Activated CD4-positive, alpha-beta T cell treated with anti-CD3 and anti-CD28 coated beads, Interleukin-2, amount 10 ng/mL, durations not matched to agents 7 days and 5 days (primary cell): ENCODE results near the gene SLC37A1. TPM values are rescaled to one million over a fixed set of nuclear protein-coding genes. Genes with fewer than 3 reads are reported as not detected.
A peak's percentile ranks its signal among the peaks of the same experiment; 100 is the strongest.

Source experiments
- CTCF ChIA-PET: fragments of 350-600 bp; sonication (Branson Sonifier 250); formaldehyde crosslinking; loops from one replicate; lab custom pipeline; 2021; ENCODE audit warnings: antibody characterized with exemption; lab: Charles Lee
- POLR2A ChIA-PET: fragments of 350-600 bp; sonication (Branson Sonifier 250); formaldehyde crosslinking; loops from one replicate; lab custom pipeline; 2021; ENCODE audit warnings: antibody characterized with exemption; lab: Charles Lee
- DNase-seq: peaks from one replicate; pipeline ENCODE4 v3.0.0-alpha.2; 2020
- H3K27ac Mint-ChIP-seq: one replicate; pipeline ENCODE4 v1.8.0; 2021; ENCODE audit warnings: mild to moderate bottlenecking, moderate library complexity, mixed read lengths
- H3K27me3 Mint-ChIP-seq: one replicate; pipeline ENCODE4 v1.8.0; 2021; ENCODE audit warnings: mixed read lengths
- H3K36me3 Mint-ChIP-seq: one replicate; pipeline ENCODE4 v1.8.0; 2021; ENCODE audit warnings: low read depth, mixed read lengths
- H3K4me1 Mint-ChIP-seq: one replicate; pipeline ENCODE4 v1.8.0; 2021; ENCODE audit warnings: mixed read lengths
- H3K4me3 Mint-ChIP-seq: one replicate; pipeline ENCODE4 v1.8.0; 2021; ENCODE audit warnings: mild to moderate bottlenecking, moderate library complexity, mixed read lengths
- H3K9me3 Mint-ChIP-seq: one replicate; pipeline ENCODE4 v1.8.0; 2021; ENCODE audit warnings: mixed read lengths
- total RNA-seq, 2 experiments: library from RNA; stranded (reverse); gene quantifications; one replicate each; pipeline ENCODE4 v1.2.3, GENCODE V29; 2021

Gene SLC37A1
- total RNA-seq, 2 experiments from 2014 or later: 19.2 to 20.2 TPM

- Mint-ChIP-seq H3K4me1 (peaks cover 29% of the 10 kb centered on the region), H3K36me3 (peaks cover 36% of the 10 kb centered on the region), H3K27me3 (peaks cover 3% of the 10 kb centered on the region), H3K27ac (no peak overlapping the region), H3K4me3 (peak overlapping the region; percentile 82), H3K9me3 (no peaks in the 10 kb centered on the region)
- no peak for DNase-seq
- ChIA-PET CTCF (interaction anchor here (0.5 to 0.6 kb wide), 2 partner anchors 38 to 42 kb away, joined by 4 read pairs; no protein-coding TSS in a partner anchor), POLR2A (no interaction called here)
Measured at GRCh38 chr21:42515708-42516502, 2.3 kb downstream of the SLC37A1 start.

- peaks cover 24% of the 10 kb centered on the region for H3K4me1 Mint-ChIP-seq
- POLR2A ChIA-PET: no interaction called here
- no peak overlapping the region for H3K4me3 Mint-ChIP-seq
- DNase-seq: no peak
- no peaks in the 10 kb centered on the region for H3K9me3 Mint-ChIP-seq
- H3K36me3 Mint-ChIP-seq: peaks cover 48% of the 10 kb centered on the region
- no peaks in the 10 kb centered on the region for H3K27me3 Mint-ChIP-seq
- CTCF ChIA-PET: interaction anchor here (1.4 kb wide), 1 partner anchor 62 kb away, joined by 3 read pairs; no protein-coding TSS in a partner anchor
- no peak overlapping the region for H3K27ac Mint-ChIP-seq
Measured at GRCh38 chr21:42518215-42518614, 4.6 kb downstream of the SLC37A1 start.

- Mint-ChIP-seq H3K4me1 (peaks cover 25% of the 10 kb centered on the region), H3K36me3 (peaks cover 51% of the 10 kb centered on the region)
- CTCF ChIA-PET: interaction anchor here (1.4 kb wide), 1 partner anchor 62 kb away, joined by 3 read pairs; no protein-coding TSS in a partner anchor
Measured at GRCh38 chr21:42518626-42519025, 5.0 kb downstream of the SLC37A1 start.

GRCh38 chr21:42520628-42521253 lies 7.1 kb downstream of the SLC37A1 start:
- H3K4me3 Mint-ChIP-seq: no peak overlapping the region
- H3K27me3 Mint-ChIP-seq: no peaks in the 10 kb centered on the region
- POLR2A ChIA-PET: no interaction called here
- peaks cover 52% of the 10 kb centered on the region for H3K36me3 Mint-ChIP-seq
- peaks cover 32% of the 10 kb centered on the region for H3K4me1 Mint-ChIP-seq
- CTCF ChIA-PET: interaction anchor here (0.7 kb wide), 1 partner anchor 40 kb away, joined by 3 read pairs; no protein-coding TSS in a partner anchor
- no peaks in the 10 kb centered on the region for H3K9me3 Mint-ChIP-seq
- H3K27ac Mint-ChIP-seq: no peak overlapping the region
- no peak for DNase-seq

More at GRCh38 chr21:42518626-42519025, 5.0 kb downstream of the SLC37A1 start:
- no peak overlapping the region for H3K4me3 Mint-ChIP-seq
- no peaks in the 10 kb centered on the region for H3K27me3 Mint-ChIP-seq
- POLR2A ChIA-PET: no interaction called here
- no peaks in the 10 kb centered on the region for H3K9me3 Mint-ChIP-seq
- no peak for DNase-seq
- H3K27ac Mint-ChIP-seq: no peak overlapping the region

DNA sequence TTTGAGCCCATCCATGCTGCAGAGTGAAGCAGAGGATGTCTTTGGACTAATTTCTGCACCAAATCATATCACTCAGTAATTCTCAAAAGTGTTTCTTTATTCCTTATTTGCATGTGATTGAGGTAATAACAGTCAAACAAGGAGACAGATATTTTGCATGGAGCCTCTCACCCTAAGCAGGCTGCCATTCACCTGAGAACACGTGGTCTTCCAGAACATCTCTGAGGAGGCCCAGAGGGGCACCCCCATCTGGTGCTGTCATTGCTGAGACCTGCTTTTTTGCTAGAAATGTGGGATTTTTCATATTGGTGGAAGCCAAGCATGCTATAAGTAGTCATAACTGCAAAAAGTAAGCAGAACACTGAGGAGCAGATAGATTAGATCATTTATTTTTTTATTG lies 7.7 kb downstream of the SLC37A1 start:
- Mint-ChIP-seq H3K36me3 (peaks cover 57% of the 10 kb centered on the region), H3K27me3 (no peaks in the 10 kb centered on the region), H3K4me3 (no peak overlapping the region), H3K4me1 (peaks cover 33% of the 10 kb centered on the region), H3K27ac (no peak overlapping the region), H3K9me3 (no peaks in the 10 kb centered on the region)
- CTCF ChIA-PET: no interaction called here
- no peak for DNase-seq
- POLR2A ChIA-PET: no interaction called here

- Mint-ChIP-seq H3K36me3 (peaks cover 57% of the 10 kb centered on the region), H3K9me3 (no peaks in the 10 kb centered on the region), H3K27ac (no peak overlapping the region), H3K4me1 (peaks cover 32% of the 10 kb centered on the region), H3K27me3 (no peaks in the 10 kb centered on the region), H3K4me3 (no peak overlapping the region)
- DNase-seq: no peak
- POLR2A ChIA-PET: no interaction called here
- CTCF ChIA-PET: no interaction called here
Measured at GRCh38 chr21:42521805-42522204, 8.2 kb downstream of the SLC37A1 start.

- Mint-ChIP-seq H3K27ac (no peak overlapping the region), H3K9me3 (no peaks in the 10 kb centered on the region), H3K27me3 (no peaks in the 10 kb centered on the region), H3K4me3 (no peak overlapping the region), H3K36me3 (peaks cover 55% of the 10 kb centered on the region), H3K4me1 (peaks cover 35% of the 10 kb centered on the region)
- CTCF ChIA-PET: no interaction called here
- DNase-seq: no peak
- POLR2A ChIA-PET: no interaction called here
Measured at GRCh38 chr21:42522271-42522670, 8.6 kb downstream of the SLC37A1 start.

DNA sequence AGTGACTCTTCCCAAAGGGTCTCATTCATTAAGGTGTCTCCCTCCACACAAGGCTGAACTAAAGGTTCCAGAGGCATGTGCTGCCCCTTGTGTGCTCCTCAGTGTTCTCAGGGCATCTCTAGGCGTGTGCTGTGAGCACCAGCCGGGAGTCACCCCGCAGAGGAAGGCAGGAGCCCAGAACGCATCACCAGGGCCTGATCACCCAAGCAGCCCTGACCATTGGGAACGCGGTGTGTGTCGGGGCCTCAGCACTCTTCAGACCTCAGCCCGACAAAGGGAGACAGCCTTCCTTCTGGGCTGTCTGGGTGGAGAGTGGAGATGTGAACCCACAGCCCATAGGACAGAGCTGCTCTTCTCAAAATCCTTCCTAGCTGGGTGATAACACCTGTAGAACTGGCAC lies 9.1 kb downstream of the SLC37A1 start:
- no peak for DNase-seq
- Mint-ChIP-seq H3K27ac (no peak overlapping the region), H3K9me3 (no peaks in the 10 kb centered on the region), H3K27me3 (no peaks in the 10 kb centered on the region), H3K4me3 (no peak overlapping the region), H3K4me1 (peaks cover 40% of the 10 kb centered on the region), H3K36me3 (peaks cover 54% of the 10 kb centered on the region)
- ChIA-PET POLR2A (no interaction called here), CTCF (interaction anchor here (0.6 kb wide), 1 partner anchor 14 kb away, joined by 3 read pairs; no protein-coding TSS in a partner anchor)

GRCh38 chr21:42523211-42523610 lies 9.6 kb downstream of the SLC37A1 start:
- no peaks in the 10 kb centered on the region for H3K9me3 Mint-ChIP-seq
- ChIA-PET POLR2A (no interaction called here), CTCF (interaction anchor here (0.6 kb wide), 1 partner anchor 14 kb away, joined by 3 read pairs; no protein-coding TSS in a partner anchor)
- H3K36me3 Mint-ChIP-seq: peaks cover 55% of the 10 kb centered on the region
- no peak overlapping the region for H3K27ac Mint-ChIP-seq
- no peak overlapping the region for H3K4me3 Mint-ChIP-seq
- peaks cover 44% of the 10 kb centered on the region for H3K4me1 Mint-ChIP-seq
- H3K27me3 Mint-ChIP-seq: no peaks in the 10 kb centered on the region
- no peak for DNase-seq

- H3K4me1 Mint-ChIP-seq: peaks cover 50% of the 10 kb centered on the region
- H3K9me3 Mint-ChIP-seq: no peaks in the 10 kb centered on the region
- POLR2A ChIA-PET: no interaction called here
- H3K4me3 Mint-ChIP-seq: no peak overlapping the region
- H3K36me3 Mint-ChIP-seq: peaks cover 54% of the 10 kb centered on the region
- H3K27ac Mint-ChIP-seq: no peak overlapping the region
- no peaks in the 10 kb centered on the region for H3K27me3 Mint-ChIP-seq
- CTCF ChIA-PET: no interaction called here
- DNase-seq: no peak
Measured at GRCh38 chr21:42523941-42524340, 10.3 kb downstream of the SLC37A1 start.

GRCh38 chr21:42524341-42525028 lies 10.8 kb downstream of the SLC37A1 start:
- Mint-ChIP-seq H3K27me3 (no peaks in the 10 kb centered on the region), H3K4me3 (no peak overlapping the region), H3K27ac (no peak overlapping the region), H3K36me3 (peaks cover 49% of the 10 kb centered on the region), H3K4me1 (peaks cover 54% of the 10 kb centered on the region), H3K9me3 (no peaks in the 10 kb centered on the region)
- POLR2A ChIA-PET: no interaction called here
- CTCF ChIA-PET: no interaction called here
- peak; percentile 34 for DNase-seq

DNA sequence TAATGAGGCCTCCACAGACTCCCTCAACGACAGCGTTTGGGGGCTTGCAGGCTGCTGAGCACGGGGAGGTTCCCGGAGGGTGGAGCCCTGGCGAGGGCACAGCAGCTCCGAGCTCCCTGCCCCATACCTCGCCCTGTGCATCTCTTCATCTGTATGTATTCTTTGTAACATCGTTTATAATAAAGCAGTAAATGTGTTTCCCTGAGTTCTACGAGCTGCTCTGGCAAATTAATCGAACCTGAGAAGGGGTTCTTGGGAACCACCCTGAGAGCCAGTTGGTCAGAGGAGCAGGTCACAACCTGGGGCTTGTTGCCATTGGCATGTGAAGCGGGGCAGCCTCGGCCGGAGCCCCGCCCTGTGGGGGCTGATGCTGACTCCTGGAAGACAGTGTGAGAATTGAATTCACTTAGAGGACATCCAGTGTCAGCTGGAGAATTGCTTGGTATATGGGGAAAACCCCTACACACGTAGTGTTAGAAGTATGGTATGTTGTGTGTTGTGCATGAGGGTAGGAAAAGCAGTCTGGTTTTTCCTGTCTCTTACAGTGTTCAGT lies 11.5 kb downstream of the SLC37A1 start:
- Mint-ChIP-seq H3K27ac (no peak overlapping the region), H3K4me1 (peaks cover 60% of the 10 kb centered on the region), H3K4me3 (no peak overlapping the region), H3K27me3 (no peaks in the 10 kb centered on the region), H3K36me3 (peaks cover 49% of the 10 kb centered on the region), H3K9me3 (no peaks in the 10 kb centered on the region)
- ChIA-PET POLR2A (no interaction called here), CTCF (interaction anchor here (1.9 kb wide), 1 partner anchor 12 kb away, joined by 7 read pairs; the partner anchor contains the start of gene SLC37A1)
- DNase-seq: no peak
